Uterus (tissue), 4 donors: ENCODE results near the gene SLC25A17. TPM values are rescaled to one million over a fixed set of nuclear protein-coding genes. Genes with fewer than 3 reads are reported as not detected.
"Not testable (repeated sequence)": the region's sequence is repeated elsewhere in the genome, so short reads cannot be mapped to it uniquely, and the experiment has no call there.

Source experiments
- DNase-seq, 2 donors: peaks; one replicate each; pipeline ENCODE4 v3.0.0-alpha.2; 2019 to 2020
- H3K27ac ChIP-seq, 2 donors: fragments of 200-600 bp; sonication (generic); 1 replicate in 1 of 2; 2 replicates in 1 of 2; pipeline ENCODE4 v1.5.1; 2016 to 2018
- H3K27me3 ChIP-seq, 2 donors: fragments of 200-600 bp; sonication (generic); one replicate each; pipeline ENCODE4 v1.5.1; 2018 to 2019; ENCODE audit warnings: control low read depth in 1 of 2
- H3K36me3 ChIP-seq, 2 donors: fragments of 200-600 bp; sonication (generic); one replicate each; pipeline ENCODE4 v1.5.1; 2019; ENCODE audit warnings: control low read depth in 1 of 2
- H3K4me1 ChIP-seq, 2 donors: fragments of 200-600 bp; sonication (generic); one replicate each; pipeline ENCODE4 v1.5.1; 2018 to 2019; ENCODE audit warnings: control low read depth in 1 of 2
- H3K4me3 ChIP-seq, 2 donors: fragments of 200-600 bp; sonication (generic); 1 replicate in 1 of 2; 2 replicates in 1 of 2; pipeline ENCODE4 v1.5.1; 2018 to 2019; ENCODE audit warnings: mild to moderate bottlenecking in 1 of 2
- H3K9me3 ChIP-seq, 2 donors: fragments of 200-600 bp; sonication (generic); one replicate each; pipeline ENCODE4 v1.5.1; 2019; ENCODE audit warnings: control low read depth in 1 of 2
- POLR2A ChIP-seq, 2 donors: fragments of 450-650 bp; IDR thresholded peaks; one replicate each; pipeline ENCODE4 v1.6.1; 2016; ENCODE audit warnings: antibody characterized with exemption in 2 of 2, mild to moderate bottlenecking in 1 of 2, moderate library complexity in 1 of 2
- intact Hi-C: fragments of 100-400 bp; cut with DNase I; formaldehyde crosslinking; loops from one replicate; pipeline ENCODE4 v1.15.1; 2023; ENCODE audit warnings: low total_unique reads
- total RNA-seq, 4 donors: library from RNA; depleted of rRNA in 3 of 4; stranded (reverse); fragments of >200 nt in 3 of 4; gene quantifications; one replicate each; pipeline versions ENCODE4 v1.1.0 to v1.2.4, GENCODE V29; 2014 to 2023
- TF ChIP-seq, protein P1 (sequence below), 4 experiments: fragments of 200-600 bp in 2 of 4; fragments of 450-650 bp in 2 of 4; sonication (generic) in 2 of 4; IDR thresholded peaks; one replicate each; pipeline ENCODE4 v1.5.1; 2016 to 2019; ENCODE audit warnings: antibody characterized with exemption in 4 of 4, mild to moderate bottlenecking in 2 of 4, moderate library complexity in 1 of 4
- donor health status: DM: yes; HTN: yes; CAD: no.

Gene SLC25A17
- total RNA-seq, 4 donors from 2014 or later, result 12.6 to 34.5 (median 20.7) TPM

DNA sequence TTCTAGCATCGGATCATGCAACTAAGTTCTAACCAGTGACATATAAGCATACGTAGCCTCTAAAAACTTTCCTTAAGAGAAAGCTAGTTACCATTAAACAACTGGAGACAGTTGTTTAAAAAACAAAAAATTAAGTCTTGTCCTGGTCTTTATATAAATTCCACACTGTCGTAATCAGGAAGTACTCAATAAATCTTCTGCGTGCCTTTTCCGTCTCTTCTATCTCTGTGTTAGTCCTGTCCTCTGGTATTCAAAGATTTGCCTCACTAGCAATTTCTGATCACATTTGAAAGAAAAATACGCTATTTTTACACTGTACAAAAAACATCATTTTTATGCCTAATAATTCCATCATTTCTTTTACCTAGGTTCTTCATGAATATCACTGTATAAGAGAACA lies 10.0 kb upstream of the SLC25A17 start:
- no peak for TF ChIP-seq POLR2A (IDR thresholded peaks at IDR 0.05)
- TF ChIP-seq, protein P1, sequence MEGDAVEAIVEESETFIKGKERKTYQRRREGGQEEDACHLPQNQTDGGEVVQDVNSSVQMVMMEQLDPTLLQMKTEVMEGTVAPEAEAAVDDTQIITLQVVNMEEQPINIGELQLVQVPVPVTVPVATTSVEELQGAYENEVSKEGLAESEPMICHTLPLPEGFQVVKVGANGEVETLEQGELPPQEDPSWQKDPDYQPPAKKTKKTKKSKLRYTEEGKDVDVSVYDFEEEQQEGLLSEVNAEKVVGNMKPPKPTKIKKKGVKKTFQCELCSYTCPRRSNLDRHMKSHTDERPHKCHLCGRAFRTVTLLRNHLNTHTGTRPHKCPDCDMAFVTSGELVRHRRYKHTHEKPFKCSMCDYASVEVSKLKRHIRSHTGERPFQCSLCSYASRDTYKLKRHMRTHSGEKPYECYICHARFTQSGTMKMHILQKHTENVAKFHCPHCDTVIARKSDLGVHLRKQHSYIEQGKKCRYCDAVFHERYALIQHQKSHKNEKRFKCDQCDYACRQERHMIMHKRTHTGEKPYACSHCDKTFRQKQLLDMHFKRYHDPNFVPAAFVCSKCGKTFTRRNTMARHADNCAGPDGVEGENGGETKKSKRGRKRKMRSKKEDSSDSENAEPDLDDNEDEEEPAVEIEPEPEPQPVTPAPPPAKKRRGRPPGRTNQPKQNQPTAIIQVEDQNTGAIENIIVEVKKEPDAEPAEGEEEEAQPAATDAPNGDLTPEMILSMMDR (IDR thresholded peaks at IDR 0.05), result no peak
- H3K9me3 ChIP-seq, result no peaks in the 10 kb centered on the region
- intact Hi-C loops, result no loop called here
- no peak overlapping the region for H3K4me3 ChIP-seq
- H3K36me3 ChIP-seq, result no peaks in the 10 kb centered on the region
- no peaks in the 10 kb centered on the region for H3K4me1 ChIP-seq
- no peaks in the 10 kb centered on the region for H3K27me3 ChIP-seq
- no peak for DNase-seq
- H3K27ac ChIP-seq, result no peak overlapping the region

DNA sequence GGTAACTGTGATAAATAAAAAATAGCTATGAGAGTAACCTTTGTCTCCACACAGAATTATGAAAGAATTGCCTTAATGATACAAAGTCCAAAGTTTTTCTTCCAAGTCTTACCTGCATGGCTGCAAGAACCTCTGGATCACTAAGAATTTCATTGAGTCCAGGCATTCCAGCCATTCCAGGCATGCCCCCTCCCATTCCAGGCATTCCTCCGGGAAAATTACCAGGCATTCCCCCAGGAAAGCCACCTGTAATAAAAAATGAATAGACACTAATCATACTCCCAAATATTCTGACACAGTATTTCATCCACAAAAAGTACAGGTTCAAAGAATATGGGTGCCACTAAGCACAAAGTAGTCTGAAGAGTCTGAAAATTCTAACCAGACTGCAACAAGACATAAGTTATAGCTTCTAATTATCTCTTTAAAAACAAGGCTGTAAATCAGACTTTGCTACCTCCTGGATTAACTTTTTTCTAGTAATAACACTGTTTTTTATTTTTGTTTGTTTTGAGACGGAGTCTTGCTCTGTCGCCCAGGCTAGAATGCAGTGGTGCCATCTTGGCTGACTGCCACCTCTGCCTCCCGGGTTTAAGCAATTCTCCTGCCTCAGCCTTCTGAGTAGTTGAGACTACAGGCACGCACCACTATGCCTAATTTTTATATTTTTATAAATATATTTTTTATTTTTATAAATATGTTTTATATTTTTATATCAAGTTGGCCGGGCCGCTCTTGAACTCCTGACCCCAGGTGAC lies 8.0 kb upstream of the SLC25A17 start:
- TF ChIP-seq POLR2A (IDR thresholded peaks at IDR 0.05), result no peak
- TF ChIP-seq, protein P1 (IDR thresholded peaks at IDR 0.05), result no peak
- no peaks in the 10 kb centered on the region for H3K4me1 ChIP-seq
- no peaks in the 10 kb centered on the region for H3K9me3 ChIP-seq
- peak overlapping the region; percentile 9 to 40 for H3K27ac ChIP-seq
- H3K36me3 ChIP-seq, result no peaks in the 10 kb centered on the region
- intact Hi-C loops, result no loop called here
- DNase-seq, result no peak
- no peak overlapping the region for H3K4me3 ChIP-seq
- no peaks in the 10 kb centered on the region for H3K27me3 ChIP-seq

GRCh38 chr22:40826292-40826691 lies 7.1 kb upstream of the SLC25A17 start:
- H3K36me3 ChIP-seq, H3K27ac ChIP-seq, H3K4me1 ChIP-seq, H3K27me3 ChIP-seq, H3K9me3 ChIP-seq, intact Hi-C loops, H3K4me3 ChIP-seq, DNase-seq: not testable (repeated sequence)

GRCh38 chr22:40823426-40823825 lies 4.3 kb upstream of the SLC25A17 start:
- TF ChIP-seq, protein P1 (IDR thresholded peaks at IDR 0.05), result no peak
- TF ChIP-seq POLR2A (IDR thresholded peaks at IDR 0.05), result no peak
- H3K27ac ChIP-seq, result no peak overlapping the region
- H3K36me3 ChIP-seq, result no peaks in the 10 kb centered on the region
- no peaks in the 10 kb centered on the region for H3K27me3 ChIP-seq
- no peaks in the 10 kb centered on the region for H3K4me1 ChIP-seq
- no peaks in the 10 kb centered on the region for H3K9me3 ChIP-seq
- intact Hi-C loops, result no loop called here
- DNase-seq, result no peak
- H3K4me3 ChIP-seq, result no peak overlapping the region

GRCh38 chr22:40819599-40820140 lies 524 bp upstream of the SLC25A17 start:
- TF ChIP-seq, protein P1 (IDR thresholded peaks at IDR 0.05), result no peak
- TF ChIP-seq POLR2A (IDR thresholded peaks at IDR 0.05), result no peak
- Histone ChIP-seq H3K4me1 (no peaks in the 10 kb centered on the region), H3K27ac (peak overlapping the region; percentile 83 to 86), H3K27me3 (no peaks in the 10 kb centered on the region), H3K36me3 (no peaks in the 10 kb centered on the region), H3K4me3 (peak overlapping the region; percentile 84 to 99), H3K9me3 (no peaks in the 10 kb centered on the region)
- intact Hi-C loops, result no loop called here
- DNase-seq, result peak in 1 of 2 donors; percentile 31
